Thyroid gland (tissue), 4 donors: ENCODE data around the gene FNDC3B.

Source experiments
- POLR2A ChIP-seq, 2 donors: fragments of 450-650 bp; IDR thresholded peaks; one replicate each; pipeline ENCODE4 v1.6.1; 2017; ENCODE audit warnings: antibody characterized with exemption in 2 of 2, mild to moderate bottlenecking in 2 of 2, moderate library complexity in 1 of 2
- TF ChIP-seq, protein P1 (sequence below), 6 experiments: fragments of 200-600 bp in 3 of 6; fragments of 450-650 bp in 3 of 6; sonication (generic) in 3 of 6; IDR thresholded peaks; one replicate each; pipeline ENCODE4 v1.5.1; 2016 to 2019; ENCODE audit warnings: antibody characterized with exemption in 6 of 6, mild to moderate bottlenecking in 2 of 6, inconsistent platforms in 1 of 6, moderate library complexity in 1 of 6

DNA sequence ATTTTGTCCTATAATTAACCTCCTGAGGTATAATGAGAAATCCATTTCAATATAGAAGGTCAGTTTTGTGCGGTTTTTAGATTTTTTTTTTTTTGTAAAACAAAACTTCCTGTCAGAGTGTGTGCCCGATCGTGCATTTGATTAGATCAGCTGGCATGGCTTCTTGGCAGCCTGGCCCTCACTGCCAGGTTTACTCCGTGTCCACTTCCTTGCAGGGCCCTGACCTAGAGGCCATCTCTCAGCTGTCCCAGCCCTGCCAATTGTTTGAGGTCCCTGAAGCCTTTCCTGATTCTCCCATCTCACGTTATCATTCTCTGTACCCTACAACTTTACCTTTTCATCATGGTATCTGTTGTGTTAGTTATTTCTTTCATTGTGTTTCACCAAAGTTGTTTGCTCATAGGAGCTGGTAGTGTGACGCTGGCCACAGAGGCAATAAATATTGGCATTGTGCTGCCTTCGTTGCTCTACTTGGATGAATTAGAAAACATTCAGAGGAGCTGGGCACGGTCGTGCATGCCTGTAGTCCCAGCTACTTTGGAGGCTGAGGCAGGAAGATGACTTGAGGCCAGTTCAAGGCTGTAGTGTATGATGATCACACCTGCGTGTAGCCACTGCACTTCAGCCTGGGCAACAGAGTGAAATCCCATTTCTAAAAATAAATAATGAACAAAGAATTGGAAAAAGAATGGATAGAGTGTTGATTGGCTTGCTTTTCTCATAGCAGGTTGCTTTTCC is 206.9 kb downstream of the FNDC3B start:
- TF ChIP-seq, protein P1, sequence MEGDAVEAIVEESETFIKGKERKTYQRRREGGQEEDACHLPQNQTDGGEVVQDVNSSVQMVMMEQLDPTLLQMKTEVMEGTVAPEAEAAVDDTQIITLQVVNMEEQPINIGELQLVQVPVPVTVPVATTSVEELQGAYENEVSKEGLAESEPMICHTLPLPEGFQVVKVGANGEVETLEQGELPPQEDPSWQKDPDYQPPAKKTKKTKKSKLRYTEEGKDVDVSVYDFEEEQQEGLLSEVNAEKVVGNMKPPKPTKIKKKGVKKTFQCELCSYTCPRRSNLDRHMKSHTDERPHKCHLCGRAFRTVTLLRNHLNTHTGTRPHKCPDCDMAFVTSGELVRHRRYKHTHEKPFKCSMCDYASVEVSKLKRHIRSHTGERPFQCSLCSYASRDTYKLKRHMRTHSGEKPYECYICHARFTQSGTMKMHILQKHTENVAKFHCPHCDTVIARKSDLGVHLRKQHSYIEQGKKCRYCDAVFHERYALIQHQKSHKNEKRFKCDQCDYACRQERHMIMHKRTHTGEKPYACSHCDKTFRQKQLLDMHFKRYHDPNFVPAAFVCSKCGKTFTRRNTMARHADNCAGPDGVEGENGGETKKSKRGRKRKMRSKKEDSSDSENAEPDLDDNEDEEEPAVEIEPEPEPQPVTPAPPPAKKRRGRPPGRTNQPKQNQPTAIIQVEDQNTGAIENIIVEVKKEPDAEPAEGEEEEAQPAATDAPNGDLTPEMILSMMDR (IDR thresholded peaks at IDR 0.05), result no peak
- TF ChIP-seq POLR2A (IDR thresholded peaks at IDR 0.05), result no peak
